Fibroblast of skin of back (primary cell): ENCODE results near the gene ZNF681. TPM values are rescaled to one million over a fixed set of nuclear protein-coding genes. Genes with fewer than 3 reads are reported as not detected.
A peak's percentile ranks its signal among the peaks of the same experiment; 100 is the strongest.
"Not testable (repeated sequence)": the region's sequence is repeated elsewhere in the genome, so short reads cannot be mapped to it uniquely, and the experiment has no call there.

Experiments used
- DNase-seq: peaks from one replicate; pipeline ENCODE4 v3.0.0-alpha.2; 2013
- polyA plus RNA-seq, 2 experiments: library from polyadenylated mRNA; unstranded; fragments of 120-200 nt; gene quantifications; one replicate each; pipeline ENCODE4 v1.2.1, GENCODE V29; 2013; ENCODE audit not compliant: insufficient read length in 2 of 2

Gene ZNF681
- polyA plus RNA-seq (2013, experiment 1 of 2; ENCODE audit: insufficient read length): 0.37 TPM
- polyA plus RNA-seq (2013, experiment 2 of 2; ENCODE audit: insufficient read length): 0.44 TPM

DNA sequence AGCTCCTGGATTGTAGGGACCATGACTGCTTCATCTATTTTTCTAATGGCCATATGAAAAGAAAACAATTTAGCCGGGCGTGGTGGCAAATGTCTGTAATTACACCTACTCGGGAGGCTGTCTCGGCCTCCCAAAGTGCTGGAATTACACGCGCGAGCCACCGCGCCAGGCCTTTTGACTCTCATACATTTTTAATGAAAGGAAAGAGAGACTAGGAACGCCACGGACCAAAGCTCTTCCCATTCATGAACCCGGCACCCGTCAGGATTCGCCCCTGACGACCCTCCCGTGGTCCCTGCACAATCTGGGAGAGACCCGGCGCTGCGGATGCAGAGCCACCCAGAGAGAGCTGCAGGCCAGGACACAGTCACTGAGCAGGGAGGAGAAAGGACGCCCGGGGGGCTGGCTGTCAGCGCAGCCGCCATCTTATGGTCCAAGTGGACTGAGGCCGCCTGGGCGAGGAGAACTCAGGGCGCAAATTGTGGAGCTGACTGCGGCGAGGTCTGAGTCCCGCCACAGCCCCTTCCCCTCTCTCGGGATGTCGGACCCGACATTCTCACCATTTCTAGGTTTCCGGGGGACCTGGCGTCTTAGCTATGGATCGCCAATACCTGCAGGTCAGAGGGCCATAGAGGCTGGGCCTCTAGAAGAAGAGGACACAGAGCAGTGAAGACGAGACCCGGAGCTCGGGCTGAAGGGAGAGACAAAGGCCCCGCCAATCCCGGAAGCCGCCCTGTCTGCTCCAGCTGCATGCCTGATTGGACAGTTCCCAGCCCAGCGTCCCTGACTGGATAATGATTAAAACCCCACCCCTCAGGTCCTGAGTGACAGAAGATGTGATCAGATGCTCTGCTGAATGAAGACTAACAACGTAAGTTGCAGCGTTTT lies at the start of gene ZNF681:
TSS of gene ZNF681 (minus strand) at position 705 of the 888 bp plus-strand sequence. CDS start at position 563, 142 bp downstream.
- peak; percentile 92 for DNase-seq

DNA sequence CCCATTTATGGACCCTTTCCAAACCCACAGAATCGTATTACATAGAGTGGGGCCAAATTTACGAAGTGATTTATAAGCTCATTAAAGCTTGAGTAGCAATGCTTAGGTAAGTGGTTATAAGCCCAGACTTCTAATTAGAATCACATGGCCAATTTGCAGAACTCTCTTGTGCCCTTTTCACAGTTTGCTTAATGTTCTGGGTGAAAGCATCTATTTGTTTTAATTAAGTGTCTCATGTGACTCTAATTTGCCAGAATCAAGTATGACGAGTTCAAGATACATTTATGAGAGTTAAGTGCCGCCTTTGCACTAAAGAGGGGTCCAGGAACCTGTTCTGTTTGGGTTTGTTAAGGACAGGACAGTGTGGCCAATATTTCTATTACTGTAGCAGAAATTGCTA lies 46.0 kb upstream of the ZNF681 start:
- DNase-seq: no peak

DNA sequence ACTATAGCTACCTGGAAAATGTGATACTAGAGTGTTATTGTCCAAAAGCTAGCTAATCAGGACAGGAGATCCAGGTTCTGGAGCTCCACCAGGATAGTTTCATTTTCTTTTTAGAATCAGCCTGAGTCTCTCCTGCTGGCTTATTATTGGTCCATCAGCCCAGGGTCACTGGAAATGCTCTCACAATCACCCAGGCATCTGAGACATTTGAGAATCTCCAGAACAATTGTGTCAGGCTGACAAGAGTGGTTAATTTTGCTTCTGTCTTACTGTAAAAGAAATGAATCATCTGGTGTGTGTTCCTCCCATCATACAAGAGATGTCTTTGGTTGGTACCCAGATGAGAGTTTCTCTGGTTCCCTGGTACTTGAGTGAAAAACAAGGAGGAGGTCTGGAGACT lies 43.6 kb upstream of the ZNF681 start:
- DNase-seq: no peak

DNA sequence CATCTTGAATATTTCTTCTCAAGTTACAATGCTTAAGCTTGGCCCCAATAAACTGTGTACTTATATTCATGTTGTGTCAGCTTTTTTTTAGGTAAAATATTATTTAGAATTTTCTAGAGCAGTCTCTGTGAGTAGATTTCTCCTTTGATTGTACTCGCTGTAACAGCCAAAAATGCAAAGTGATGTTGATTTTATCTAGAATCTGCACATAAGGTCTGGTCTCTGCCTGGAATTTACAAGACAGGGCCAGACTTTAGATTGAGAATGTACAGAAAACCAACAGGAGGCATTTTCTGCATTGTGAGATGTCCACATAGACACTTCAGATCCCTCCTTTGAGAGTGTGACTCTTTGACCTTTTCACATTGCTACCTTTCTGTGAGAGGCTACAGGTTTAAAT lies 43.1 kb upstream of the ZNF681 start:
- DNase-seq: no peak

DNA sequence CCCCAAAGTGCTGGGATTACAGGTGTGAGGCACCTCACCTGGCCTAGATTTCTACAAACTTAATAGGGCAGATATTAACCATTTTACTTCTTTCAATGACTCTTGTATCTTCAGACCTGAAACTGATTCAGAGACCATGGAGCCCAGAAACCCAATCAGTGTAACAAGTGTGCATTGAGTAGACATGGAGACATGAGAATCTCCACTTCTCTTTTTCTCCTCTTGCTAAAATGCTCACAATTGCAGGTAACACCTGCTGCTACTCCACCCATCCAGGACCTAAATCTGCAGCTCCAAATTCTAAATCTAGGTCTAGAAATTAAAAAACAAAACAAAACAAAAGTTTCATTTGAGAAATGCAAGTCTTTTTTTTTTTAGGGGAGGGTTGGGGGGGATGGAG lies 42.2 kb upstream of the ZNF681 start:
- DNase-seq: no peak

DNA sequence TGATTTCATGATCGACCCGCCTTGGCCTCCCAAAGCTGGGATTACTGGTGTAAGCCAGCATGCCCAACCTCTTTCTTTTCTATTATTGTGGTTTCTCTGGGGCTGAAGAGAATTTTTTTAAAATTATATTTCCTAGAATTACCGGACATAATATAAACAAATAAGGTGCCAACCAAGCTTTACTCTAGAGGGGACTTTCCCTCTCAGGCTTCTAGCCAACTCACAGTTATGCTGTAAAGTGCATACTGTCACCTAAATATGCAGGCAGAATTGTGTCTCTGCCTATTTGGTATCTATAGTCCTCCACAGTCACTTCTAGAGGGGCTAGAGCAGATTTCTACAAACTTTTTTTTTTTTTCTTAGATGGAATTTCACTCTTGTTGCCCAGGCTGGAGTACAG lies 41.6 kb upstream of the ZNF681 start:
- DNase-seq: no peak

DNA sequence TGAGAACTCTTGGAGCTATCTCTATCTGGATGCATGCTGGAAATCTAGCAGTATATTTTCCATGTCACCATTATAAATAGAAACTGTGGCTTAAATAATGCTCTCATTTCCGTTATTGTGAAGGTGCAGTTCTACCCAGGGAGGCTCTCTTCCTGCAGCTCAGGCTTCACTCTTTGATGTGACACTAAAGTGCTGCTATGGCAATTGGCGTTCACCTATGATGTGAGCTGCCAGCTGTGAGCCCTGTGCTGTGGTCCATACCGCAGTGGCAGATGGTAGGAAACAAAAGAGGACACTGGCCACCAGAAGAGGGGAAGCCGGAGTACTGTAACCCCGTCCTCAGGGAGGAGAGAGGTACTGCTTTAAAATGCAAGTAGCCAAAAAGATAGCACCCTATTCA lies 40.6 kb upstream of the ZNF681 start:
- DNase-seq: no peak

DNA sequence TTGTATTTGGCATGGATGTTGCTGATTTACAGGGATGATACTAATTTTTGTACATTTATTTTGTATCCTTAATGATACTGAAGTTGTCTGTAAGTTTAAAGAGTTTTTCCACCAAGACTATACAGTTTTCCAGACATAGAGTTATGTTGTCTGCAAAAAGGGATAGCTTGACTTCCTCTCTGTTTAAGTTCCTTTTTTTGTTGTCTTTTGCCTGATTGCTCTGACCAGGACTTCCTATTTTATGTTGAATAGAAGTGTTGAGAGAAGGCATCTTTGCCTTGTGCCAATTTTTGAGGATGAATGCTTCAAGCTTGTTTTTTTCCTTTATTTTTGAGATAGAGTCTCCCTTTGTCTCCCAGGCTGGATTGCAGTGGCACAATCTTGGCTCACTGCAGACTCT lies 36.8 kb upstream of the ZNF681 start:
- DNase-seq: no peak

DNA sequence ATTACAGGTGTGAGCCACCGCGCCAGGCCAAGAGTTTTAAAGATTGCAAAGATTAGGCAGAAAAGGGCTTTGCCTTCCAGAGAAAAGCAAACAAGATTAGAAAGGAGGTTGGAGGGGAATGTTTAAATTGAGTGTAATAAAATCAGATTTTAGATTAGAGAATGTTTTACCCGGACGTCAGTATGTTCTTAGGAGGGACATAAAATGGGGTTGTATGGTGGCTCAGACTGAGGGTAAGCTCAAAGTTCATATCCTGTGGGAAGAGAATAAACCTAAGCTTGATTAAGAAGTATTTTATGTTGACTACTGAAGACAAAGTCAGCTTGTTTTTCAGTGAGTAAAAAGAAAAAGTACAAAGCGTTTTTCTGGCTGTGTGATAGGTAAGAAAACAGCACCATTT lies 34.1 kb upstream of the ZNF681 start:
- DNase-seq: no peak

DNA sequence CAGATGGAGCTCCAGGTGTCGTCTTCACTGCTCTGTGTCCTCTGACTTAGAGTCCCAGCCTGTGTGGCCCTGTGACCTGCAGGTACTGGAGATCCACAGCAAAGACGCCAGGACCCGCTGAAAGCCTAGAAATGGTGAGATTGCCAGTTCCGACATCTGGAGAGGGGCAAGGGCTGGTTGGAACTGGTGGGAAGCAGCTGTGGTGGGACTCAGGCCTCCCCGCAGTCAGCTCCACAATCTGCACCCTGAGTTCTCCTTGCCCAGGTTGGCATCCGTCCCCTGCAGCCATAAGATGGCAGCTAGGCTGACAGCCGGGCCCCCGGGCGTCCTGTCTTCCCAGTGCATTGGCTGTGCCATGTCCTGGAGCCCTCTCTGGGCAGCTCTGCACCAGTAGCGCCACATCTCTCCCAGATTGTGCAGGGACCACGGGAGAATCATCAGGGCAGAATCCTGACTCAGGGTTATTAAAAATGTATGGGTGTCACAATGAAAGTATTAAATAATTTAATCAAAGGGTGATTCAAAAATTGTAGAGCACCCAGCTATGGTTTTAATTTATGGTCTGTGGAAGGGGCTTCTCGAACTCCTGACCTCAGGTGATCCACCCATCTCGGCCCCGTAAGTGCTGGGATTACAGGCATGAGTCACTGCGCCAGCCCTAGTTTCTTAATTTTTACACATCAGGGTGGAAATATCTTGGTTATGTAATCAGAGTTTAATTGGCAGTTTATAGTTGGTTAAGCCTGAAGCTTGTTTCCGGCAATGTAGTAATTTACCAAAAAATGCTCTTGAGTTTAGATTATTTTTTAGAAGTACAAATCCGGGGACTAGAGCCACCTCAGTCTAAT lies 32.2 kb upstream of the ZNF681 start:
- no peak for DNase-seq

DNA sequence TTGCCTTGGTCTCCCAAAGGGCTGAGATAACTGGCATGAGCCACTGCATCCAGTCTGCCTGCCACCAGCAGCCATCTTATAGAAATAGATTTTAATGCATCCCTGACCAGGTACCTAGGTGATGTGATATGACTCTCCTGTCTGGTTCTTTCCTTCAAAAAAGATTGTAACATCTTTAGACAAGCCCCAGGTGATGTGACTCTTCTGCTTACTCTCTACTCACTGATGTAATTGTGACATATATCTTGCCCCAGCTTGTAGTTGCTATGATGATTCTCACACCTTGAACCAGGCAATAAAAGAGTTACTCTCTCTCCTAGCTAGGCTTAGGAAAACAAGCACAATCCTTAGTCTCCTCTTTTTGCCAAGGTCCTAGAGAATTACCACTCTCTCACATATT lies 30.6 kb upstream of the ZNF681 start:
- no peak for DNase-seq

DNA sequence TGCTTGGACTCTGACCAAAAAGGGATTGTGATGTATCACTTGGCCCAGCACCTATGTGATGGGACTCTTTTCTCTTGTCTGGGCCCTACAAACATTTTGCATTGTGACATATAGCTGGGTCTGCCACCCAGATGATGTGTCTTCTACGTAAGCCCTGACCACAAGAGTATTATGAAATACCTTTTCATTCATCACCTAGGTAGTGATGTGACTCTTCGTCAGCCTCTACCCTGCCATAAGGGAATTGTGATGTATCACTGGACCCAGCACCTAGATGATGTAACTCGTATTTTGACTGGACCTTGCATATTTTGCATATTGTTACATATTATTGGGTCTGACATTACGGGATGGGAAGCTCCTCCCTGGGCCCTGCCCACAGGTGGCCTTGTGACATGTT lies 29.7 kb upstream of the ZNF681 start:
- DNase-seq: no peak

DNA sequence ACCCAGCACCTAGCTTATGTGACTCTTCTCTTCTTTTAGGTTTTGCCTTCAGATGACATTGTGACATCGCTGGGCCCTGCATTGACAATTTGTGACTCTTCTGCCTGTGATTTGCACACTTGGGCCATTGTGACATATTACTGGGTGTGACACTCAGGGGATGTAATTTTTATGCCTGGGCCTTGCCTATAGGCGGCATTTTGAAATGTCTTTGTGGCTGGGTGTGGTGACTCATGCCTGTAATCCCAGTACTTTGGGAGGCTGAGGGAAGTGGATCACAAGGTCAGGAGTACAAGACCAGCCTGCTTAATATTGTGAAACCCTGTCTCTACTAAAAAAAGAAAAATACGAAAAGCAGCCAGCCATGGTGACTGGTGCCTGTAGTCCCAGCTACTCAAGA lies 28.4 kb upstream of the ZNF681 start:
- no peak for DNase-seq

DNA sequence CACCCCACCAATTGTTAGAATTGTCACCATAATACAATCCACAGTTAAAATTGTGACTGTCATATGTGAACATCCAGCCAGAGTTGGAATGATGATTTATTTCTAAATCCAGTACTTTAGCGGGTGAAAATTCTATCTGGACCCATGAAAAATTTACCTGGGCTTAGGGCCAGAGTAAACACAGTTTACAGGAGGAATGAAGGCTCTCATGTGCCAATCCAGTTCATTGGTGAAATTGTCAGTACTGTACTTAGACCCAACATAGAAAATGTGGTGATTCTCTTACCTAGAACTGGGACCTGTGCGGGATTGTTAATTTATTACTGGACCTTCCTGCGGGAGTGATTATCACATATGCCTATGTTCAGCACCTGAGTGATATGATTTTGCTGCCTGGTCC lies 27.3 kb upstream of the ZNF681 start:
- DNase-seq: no peak

DNA sequence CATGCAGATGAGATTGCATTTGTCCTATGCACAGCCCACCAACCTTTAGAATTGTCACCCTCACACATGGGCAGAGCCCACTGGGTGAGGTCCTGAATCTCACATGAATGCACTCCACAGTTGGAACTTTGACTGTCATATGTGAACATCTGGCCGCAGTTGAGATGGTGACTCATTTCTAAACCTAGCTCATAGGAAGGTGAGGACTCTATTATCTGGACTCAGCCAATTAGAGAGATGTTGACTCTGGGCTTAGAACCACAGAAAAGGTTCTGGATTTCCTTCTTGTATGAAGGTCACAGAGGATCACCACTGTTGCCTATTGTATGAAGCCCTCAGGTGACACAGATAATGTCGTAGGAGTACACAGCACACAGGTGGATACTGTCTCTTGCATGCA lies 25.6 kb upstream of the ZNF681 start:
- DNase-seq: no peak

DNA sequence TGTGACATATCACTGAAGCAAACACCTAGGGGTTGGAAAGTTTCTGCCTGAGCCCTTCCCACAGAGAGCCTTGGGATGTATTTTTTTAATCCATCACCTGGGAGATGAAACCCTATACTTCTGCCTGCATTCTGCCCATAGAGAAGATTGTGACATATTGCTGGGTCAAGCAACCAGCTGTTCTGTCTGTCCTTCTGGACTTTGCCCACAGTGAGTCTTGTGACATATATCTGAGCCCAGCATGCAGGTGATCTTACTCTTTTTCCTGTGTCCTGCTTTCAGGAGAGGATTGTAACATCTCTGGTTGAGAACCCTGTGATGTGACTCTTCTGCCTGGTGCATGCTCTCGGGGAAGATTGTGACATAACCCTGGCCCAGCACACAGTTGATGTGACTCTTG lies 24.9 kb upstream of the ZNF681 start:
- no peak for DNase-seq

DNA sequence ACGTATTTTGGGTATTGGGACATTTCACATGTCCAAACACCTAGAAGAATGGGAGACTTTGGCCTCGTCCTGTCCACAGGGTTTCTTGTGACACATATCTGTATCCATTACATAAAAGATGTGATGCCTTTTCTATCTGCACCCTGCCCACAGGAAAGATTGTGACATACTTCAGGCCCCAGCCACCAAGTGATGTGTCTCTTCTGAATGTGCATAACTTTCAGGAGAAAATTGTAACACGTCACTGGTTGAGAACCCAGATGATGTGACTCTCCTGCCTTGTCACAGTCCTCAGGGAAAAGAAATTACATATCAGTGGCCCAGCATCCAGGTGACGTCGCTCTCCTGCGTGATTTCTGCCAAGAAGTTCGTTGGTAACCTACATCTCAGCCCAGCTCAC lies 21.0 kb upstream of the ZNF681 start:
- DNase-seq: no peak

DNA sequence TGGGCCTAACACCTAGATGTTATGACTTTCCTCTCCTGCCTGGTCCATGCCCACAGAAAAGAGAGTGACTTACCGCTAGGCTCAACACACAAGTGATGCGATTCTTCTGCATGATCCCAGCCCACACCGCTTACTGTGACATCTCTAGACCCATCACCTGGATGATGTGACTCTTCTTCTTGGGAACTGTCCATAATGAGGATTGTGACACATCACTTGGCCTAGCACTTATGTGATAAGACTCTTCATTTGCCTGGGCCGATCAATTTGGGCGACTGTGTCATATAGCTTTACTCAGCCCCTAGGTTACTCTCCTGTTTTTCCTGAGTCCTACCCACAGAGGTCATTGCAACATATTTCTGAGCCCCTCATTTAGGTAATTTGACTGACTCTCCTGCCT lies 19.9 kb upstream of the ZNF681 start:
- no peak for DNase-seq

DNA sequence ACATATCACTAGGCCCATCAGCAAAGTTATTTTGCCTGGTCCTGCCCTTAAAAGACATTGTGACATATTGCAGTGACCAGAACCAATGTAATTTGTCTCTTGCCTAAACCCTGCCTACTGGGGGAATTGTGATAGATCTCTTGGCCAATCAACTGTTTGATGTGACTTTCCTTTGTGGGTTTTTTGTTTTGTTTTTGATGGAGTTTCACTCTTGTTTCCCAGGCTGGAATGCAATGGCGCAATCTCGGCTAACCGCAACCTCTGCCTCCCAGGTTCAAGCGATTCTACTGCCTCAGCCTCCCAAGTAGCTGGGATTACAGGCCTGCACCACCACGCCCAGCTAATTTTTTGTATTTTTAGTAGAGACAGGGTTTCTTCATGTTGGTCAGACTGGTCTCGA lies 19.3 kb upstream of the ZNF681 start:
- not testable (repeated sequence) for DNase-seq

DNA sequence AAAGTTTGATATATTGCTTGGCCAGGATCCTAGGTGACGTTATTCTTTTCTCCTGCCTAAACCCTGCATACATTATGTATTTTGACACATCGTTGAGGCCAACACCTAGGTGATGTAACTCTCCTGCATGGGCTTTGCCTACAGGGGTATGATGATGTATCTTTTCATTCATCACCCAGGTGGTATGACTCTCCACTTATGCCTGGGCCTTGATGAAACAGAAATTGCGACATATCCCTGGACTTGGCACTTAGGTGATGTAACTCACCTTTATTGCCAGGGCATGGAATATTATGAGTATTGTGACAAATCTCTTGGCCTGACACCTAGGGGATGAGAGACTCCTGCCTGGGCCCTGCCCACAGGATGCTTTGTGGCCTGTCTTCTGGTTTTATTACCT lies 18.5 kb upstream of the ZNF681 start:
- no peak for DNase-seq

DNA sequence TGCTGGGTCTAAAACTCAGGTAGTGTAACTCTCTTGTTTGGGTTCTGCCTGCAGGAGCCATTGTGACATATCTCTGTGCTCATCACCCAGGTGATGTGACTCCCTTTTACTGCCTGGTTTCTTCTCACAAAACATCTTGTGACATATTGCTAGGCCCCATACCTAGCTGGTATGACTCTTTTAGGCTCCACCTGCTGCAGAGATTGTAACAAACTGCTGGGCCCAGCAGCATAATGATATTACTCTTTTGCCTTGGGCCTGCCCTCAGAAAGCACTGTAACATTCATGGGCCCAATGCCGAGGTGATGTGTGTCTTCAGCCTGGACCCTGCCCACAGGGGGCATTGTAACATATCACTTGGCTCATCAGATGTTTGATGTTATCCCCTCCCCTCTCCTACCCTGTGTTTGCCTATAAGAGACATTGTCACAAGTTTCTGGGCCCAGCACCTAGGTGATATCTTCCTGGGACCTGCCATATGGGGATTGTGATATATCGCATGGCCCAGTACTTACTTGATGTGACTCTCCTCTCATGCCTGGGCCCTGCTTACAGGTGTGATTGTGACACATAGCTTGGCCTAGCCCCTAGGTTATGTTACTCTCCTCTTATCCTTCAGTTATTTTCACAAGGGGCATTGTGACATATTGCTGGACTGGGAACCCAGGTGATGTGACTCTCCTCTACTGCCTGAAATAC lies 18.0 kb upstream of the ZNF681 start:
- no peak for DNase-seq

DNA sequence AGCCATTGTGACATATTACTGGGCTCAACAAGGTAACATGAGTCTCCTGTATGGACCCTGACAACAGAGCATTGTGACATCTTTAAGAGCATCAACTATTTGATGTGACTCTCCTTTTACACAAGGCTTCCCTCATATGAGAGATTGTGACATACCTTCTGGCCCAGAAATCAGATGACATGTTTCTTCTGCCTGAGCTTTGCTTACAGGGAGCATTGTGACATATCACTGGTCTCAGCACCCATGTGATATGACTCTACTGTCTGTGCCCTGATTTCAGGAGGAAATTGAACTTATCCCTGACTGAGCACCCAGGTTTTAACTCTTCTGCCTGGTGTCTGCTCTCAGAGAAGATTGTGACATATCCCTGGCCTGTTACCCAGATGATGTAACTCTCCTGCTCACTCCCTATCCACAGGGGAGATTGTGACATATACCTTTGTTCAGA lies 15.9 kb upstream of the ZNF681 start:
- DNase-seq: no peak

DNA sequence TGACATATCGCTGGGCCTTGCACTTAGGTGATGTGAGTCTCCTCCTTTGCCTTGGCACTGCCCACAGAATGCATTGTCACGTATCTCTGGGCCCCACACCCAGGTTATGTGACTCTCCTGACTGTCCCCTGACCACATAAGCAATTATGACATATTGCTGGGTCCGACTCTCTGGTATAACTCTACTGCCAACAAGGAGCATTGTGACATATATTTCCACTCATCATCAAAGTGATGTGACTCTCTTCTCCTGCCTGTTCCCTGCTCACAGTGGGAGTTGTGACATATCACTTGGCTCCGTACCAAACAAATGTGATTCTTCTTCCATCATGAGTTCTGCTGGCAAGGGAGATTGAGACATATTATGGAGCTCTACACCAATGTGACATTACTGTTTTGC lies 15.4 kb upstream of the ZNF681 start:
- DNase-seq: no peak
